ENCODE measurements around the gene ZNF264. TPM values are rescaled to one million over a fixed set of nuclear protein-coding genes. Genes with fewer than 3 reads are reported as not detected.

ZNF264 gene
- total and polyA plus RNA-seq, 2 donors from 2014 or later: 4.0 to 52.3 TPM

DNA sequence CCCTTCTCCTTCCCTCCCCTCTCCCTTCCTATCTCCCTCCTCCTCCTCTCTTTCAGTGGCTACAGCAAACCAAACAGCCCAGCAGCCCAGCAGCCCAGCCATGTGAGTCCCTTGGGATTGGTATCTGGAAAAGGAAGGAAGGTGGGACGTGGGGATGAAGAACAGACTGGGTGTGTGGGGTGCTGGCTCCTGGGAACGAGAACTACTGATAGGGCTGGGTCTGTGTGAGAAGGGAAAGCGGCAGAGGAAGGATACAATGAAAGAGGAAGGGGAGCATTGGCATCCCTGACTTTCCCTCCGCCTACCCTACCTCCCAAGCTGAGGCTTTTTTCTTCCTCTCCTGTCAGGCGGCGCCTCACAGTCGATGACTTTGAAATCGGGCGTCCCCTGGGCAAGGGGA, 40.4 kb downstream of the ZNF264 start:
- no peaks in the 10 kb centered on the region for H3K36me3 ChIP-seq (ENCODE audit: control insufficient read depth in 2 of 3, insufficient read depth in 3 of 3, low read length in 3 of 3)
- H3K4me1 ChIP-seq (ENCODE audit: control insufficient read depth in 2 of 3, insufficient read depth in 2 of 3, low read depth in 1 of 3, low read length in 3 of 3): no peaks in the 10 kb centered on the region
- intact Hi-C loops (cut with DNase I): no loop called here
- H3K9me3 ChIP-seq (ENCODE audit: control insufficient read depth in 2 of 3, insufficient read depth in 1 of 3, low read length in 3 of 3): no peaks in the 10 kb centered on the region
- DNase-seq (no peak), FAIRE-seq (no peak)
- no peak overlapping the region for H3K27ac ChIP-seq (ENCODE audit: low read depth in 2 of 2, low read length in 2 of 2)
- TF ChIP-seq, protein P1, sequence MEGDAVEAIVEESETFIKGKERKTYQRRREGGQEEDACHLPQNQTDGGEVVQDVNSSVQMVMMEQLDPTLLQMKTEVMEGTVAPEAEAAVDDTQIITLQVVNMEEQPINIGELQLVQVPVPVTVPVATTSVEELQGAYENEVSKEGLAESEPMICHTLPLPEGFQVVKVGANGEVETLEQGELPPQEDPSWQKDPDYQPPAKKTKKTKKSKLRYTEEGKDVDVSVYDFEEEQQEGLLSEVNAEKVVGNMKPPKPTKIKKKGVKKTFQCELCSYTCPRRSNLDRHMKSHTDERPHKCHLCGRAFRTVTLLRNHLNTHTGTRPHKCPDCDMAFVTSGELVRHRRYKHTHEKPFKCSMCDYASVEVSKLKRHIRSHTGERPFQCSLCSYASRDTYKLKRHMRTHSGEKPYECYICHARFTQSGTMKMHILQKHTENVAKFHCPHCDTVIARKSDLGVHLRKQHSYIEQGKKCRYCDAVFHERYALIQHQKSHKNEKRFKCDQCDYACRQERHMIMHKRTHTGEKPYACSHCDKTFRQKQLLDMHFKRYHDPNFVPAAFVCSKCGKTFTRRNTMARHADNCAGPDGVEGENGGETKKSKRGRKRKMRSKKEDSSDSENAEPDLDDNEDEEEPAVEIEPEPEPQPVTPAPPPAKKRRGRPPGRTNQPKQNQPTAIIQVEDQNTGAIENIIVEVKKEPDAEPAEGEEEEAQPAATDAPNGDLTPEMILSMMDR (IDR thresholded peaks at IDR 0.05; ENCODE audit: borderline replicate concordance, extremely low read depth, insufficient read depth): no peak
- H3K4me3 ChIP-seq (ENCODE audit: low read length in 3 of 3): no peak overlapping the region
- no peak overlapping the region for H3K9ac ChIP-seq (ENCODE audit: low read length in 3 of 3)
- H3K27me3 ChIP-seq (ENCODE audit: control insufficient read depth, insufficient read depth, low read length): no peaks in the 10 kb centered on the region

GRCh38 chr19:57233207-57233606, 41.9 kb downstream of the ZNF264 start:
- DNase-seq (no peak), FAIRE-seq (no peak)
- intact Hi-C loops (cut with DNase I): no loop called here
- H3K9me3 ChIP-seq (ENCODE audit: control insufficient read depth in 2 of 3, insufficient read depth in 1 of 3, low read length in 3 of 3): no peaks in the 10 kb centered on the region
- H3K27me3 ChIP-seq (ENCODE audit: control insufficient read depth, insufficient read depth, low read length): no peaks in the 10 kb centered on the region
- H3K9ac ChIP-seq (ENCODE audit: low read length in 3 of 3): no peak overlapping the region
- TF ChIP-seq, protein P1 (IDR thresholded peaks at IDR 0.05; ENCODE audit: borderline replicate concordance, extremely low read depth, insufficient read depth): no peak
- no peak overlapping the region for H3K27ac ChIP-seq (ENCODE audit: low read depth in 2 of 2, low read length in 2 of 2)
- H3K4me3 ChIP-seq (ENCODE audit: low read length in 3 of 3): no peak overlapping the region
- H3K36me3 ChIP-seq (ENCODE audit: control insufficient read depth in 2 of 3, insufficient read depth in 3 of 3, low read length in 3 of 3): no peaks in the 10 kb centered on the region
- no peaks in the 10 kb centered on the region for H3K4me1 ChIP-seq (ENCODE audit: control insufficient read depth in 2 of 3, insufficient read depth in 2 of 3, low read depth in 1 of 3, low read length in 3 of 3)

GRCh38 chr19:57239982-57240310, 48.6 kb downstream of the ZNF264 start:
- Histone ChIP-seq H3K36me3 (ENCODE audit: control insufficient read depth in 2 of 3, insufficient read depth in 3 of 3, low read length in 3 of 3) (peaks cover 2 to 7% (median 4%) of the 10 kb centered on the region in 3 donors), H3K9me3 (ENCODE audit: control insufficient read depth in 2 of 3, insufficient read depth in 1 of 3, low read length in 3 of 3) (no peaks in the 10 kb centered on the region), H3K9ac (ENCODE audit: low read length in 3 of 3) (peak overlapping the region; percentile 26 to 84 (median 80)), H3K4me3 (ENCODE audit: low read length in 3 of 3) (peak overlapping the region; percentile 79 to 99 (median 84)), H3K27ac (ENCODE audit: low read depth in 2 of 2, low read length in 2 of 2) (peak overlapping the region; percentile 91 to 95), H3K4me1 (ENCODE audit: control insufficient read depth in 2 of 3, insufficient read depth in 2 of 3, low read depth in 1 of 3, low read length in 3 of 3) (peaks cover 6 to 14% (median 13%) of the 10 kb centered on the region in 3 donors), H3K27me3 (ENCODE audit: control insufficient read depth, insufficient read depth, low read length) (no peaks in the 10 kb centered on the region)
- no peak for DNase-seq
- TF ChIP-seq, protein P1 (IDR thresholded peaks at IDR 0.05; ENCODE audit: borderline replicate concordance, extremely low read depth, insufficient read depth): no peak
- intact Hi-C loops (cut with DNase I): no loop called here
- FAIRE-seq: no peak
